HG03469 (cell line): ENCODE results near the gene FRMPD4.

ENCODE experiments used
- ATAC-seq: cut with Tn5 transposase; IDR thresholded peaks from one replicate; pipeline ENCODE4 v1.9.1; 2021; ENCODE audit warnings: mild to moderate bottlenecking, moderate library complexity, moderate number of reproducible peaks; ENCODE audit not compliant: unreplicated experiment

FRMPD4 gene

GRCh38 chrX:12210196-12210815 is 72.0 kb downstream of the FRMPD4 start:
- no peak for ATAC-seq

- ATAC-seq = no peak
Measured at GRCh38 chrX:12210971-12211370, 72.7 kb downstream of the FRMPD4 start.

- ATAC-seq = no peak
Measured at GRCh38 chrX:12223650-12224049, 85.4 kb downstream of the FRMPD4 start.

GRCh38 chrX:12225107-12225506 is 86.8 kb downstream of the FRMPD4 start:
- no peak for ATAC-seq

- no peak for ATAC-seq
Measured at GRCh38 chrX:12227412-12228041, 89.3 kb downstream of the FRMPD4 start.

- no peak for ATAC-seq
Measured at GRCh38 chrX:12228862-12229261, 90.6 kb downstream of the FRMPD4 start.

- no peak for ATAC-seq
Measured at GRCh38 chrX:12229986-12230385, 91.7 kb downstream of the FRMPD4 start.

- no peak for ATAC-seq
Measured at GRCh38 chrX:12234534-12235329, 96.5 kb downstream of the FRMPD4 start.

GRCh38 chrX:12236156-12236555 is 97.9 kb downstream of the FRMPD4 start:
- ATAC-seq = no peak

GRCh38 chrX:12237131-12237530 is 98.9 kb downstream of the FRMPD4 start:
- no peak for ATAC-seq

GRCh38 chrX:12237771-12238170 is 99.5 kb downstream of the FRMPD4 start:
- ATAC-seq = no peak

- ATAC-seq = no peak
Measured at GRCh38 chrX:12239356-12240082, 101.2 kb downstream of the FRMPD4 start.

GRCh38 chrX:12240491-12240890 is 102.2 kb downstream of the FRMPD4 start:
- no peak for ATAC-seq

- no peak for ATAC-seq
Measured at GRCh38 chrX:12241026-12241425, 102.8 kb downstream of the FRMPD4 start.

GRCh38 chrX:12245650-12246645 is 107.7 kb downstream of the FRMPD4 start:
- ATAC-seq = no peak

GRCh38 chrX:12249997-12250396 is 111.7 kb downstream of the FRMPD4 start:
- ATAC-seq = no peak

- no peak for ATAC-seq
Measured at GRCh38 chrX:12263211-12263610, 124.9 kb downstream of the FRMPD4 start.

GRCh38 chrX:12269484-12269883 is 131.2 kb downstream of the FRMPD4 start:
- no peak for ATAC-seq

GRCh38 chrX:12278151-12278550 is 139.9 kb downstream of the FRMPD4 start:
- no peak for ATAC-seq

GRCh38 chrX:12282991-12283390 is 144.7 kb downstream of the FRMPD4 start:
- no peak for ATAC-seq
